Hepatocyte (in vitro differentiated cells): Measurements from ENCODE around the gene PDIA5.

Experiments used
- CTCF ChIP-seq: fragments of 200-600 bp; sonication (generic); IDR thresholded peaks from 2 replicates; pipeline ENCODE4 v1.5.1; 2016; ENCODE audit warnings: antibody characterized with exemption, mild to moderate bottlenecking; ENCODE audit not compliant: poor library complexity
- EZH2 ChIP-seq: fragments of 200-600 bp; sonication (generic); IDR thresholded peaks from 2 replicates; pipeline ENCODE4 v1.6.1; 2016; ENCODE audit warnings: antibody characterized with exemption, mild to moderate bottlenecking, borderline replicate concordance

- TF ChIP-seq CTCF (no peak), EZH2 (no peak)
These were observed 278 bp upstream of the PDIA5 start for GRCh38 chr3:123066599-123066895.
